ENCODE results near the gene KRTAP22-2. TPM values are rescaled to one million over a fixed set of nuclear protein-coding genes. Genes with fewer than 3 reads are reported as not detected.

KRTAP22-2 gene
- total RNA-seq, 4 donors from 2014 or later, result not detected

DNA sequence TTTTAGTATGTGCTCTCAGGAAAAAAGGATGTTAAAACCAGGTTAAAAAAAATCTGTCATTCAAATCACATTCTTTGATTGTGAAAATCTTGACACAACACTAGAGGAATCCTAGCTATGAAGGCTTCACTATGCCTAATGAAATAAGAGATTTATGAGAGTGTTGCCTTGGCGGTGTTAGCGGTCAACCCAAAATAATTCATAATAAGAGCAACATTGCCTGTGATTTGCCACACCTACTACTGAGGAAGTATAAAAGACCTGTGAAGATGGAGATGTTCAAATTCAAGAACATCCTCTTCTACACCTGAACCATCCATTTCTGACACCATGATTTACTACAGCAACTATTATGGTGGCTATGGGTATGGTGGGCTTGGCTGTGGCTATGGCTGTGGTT lies 25.9 kb upstream of the KRTAP22-2 start, which contains the start of gene KRTAP20-1:
KRTAP20-1 (plus strand) TSS at position 301 of the 400 bp plus-strand sequence; CDS start at position 331, 30 bp downstream.
- Histone ChIP-seq H3K27ac (no peak within 1 kb of the TSS), H3K36me3 (no peaks in the 10 kb centered on the region), H3K4me1 (no peaks in the 10 kb centered on the region), H3K27me3 (no peaks in the 10 kb centered on the region), H3K9me3 (no peaks in the 10 kb centered on the region), H3K4me3 (no peak within 1 kb of the TSS)
- in situ Hi-C loops (cut with MboI; ENCODE audit: low pct_ligation_motif_present in 1 of 4, low pct_unique_long_range_greater_than_20kb in 1 of 4, low sequenced_read_pairs in 3 of 4), result no loop called here
- intact Hi-C loops (cut with DNase I; ENCODE audit: low total_unique reads), result no loop called here
- TF ChIP-seq POLR2A (IDR thresholded peaks at IDR 0.05) (no peak), EP300 (IDR thresholded peaks at IDR 0.05; ENCODE audit: low read depth) (no peak), CTCF (IDR thresholded peaks at IDR 0.05) (no peak), POLR2AphosphoS5 (IDR thresholded peaks at IDR 0.05) (no peak)
- WGBS, 2 donors (ENCODE audit: low coverage in 1 of 2), result 87 to 96% methylated on average over 2 of the region's 2 CpGs
- DNase-seq, result no peak

- Histone ChIP-seq H3K27ac (no peak overlapping the region), H3K36me3 (no peaks in the 10 kb centered on the region), H3K9me3 (no peaks in the 10 kb centered on the region), H3K27me3 (no peaks in the 10 kb centered on the region), H3K4me1 (no peaks in the 10 kb centered on the region), H3K4me3 (no peak overlapping the region)
- in situ Hi-C loops (cut with MboI; ENCODE audit: low pct_ligation_motif_present in 1 of 4, low pct_unique_long_range_greater_than_20kb in 1 of 4, low sequenced_read_pairs in 3 of 4), result no loop called here
- no peak for TF ChIP-seq CTCF (IDR thresholded peaks at IDR 0.05)
- intact Hi-C loops (cut with DNase I; ENCODE audit: low total_unique reads), result no loop called here
- no peak for DNase-seq
These were observed 25.0 kb upstream of the KRTAP22-2 start for GRCh38 chr21:30615199-30615598.

GRCh38 chr21:30613836-30614235 lies 23.6 kb upstream of the KRTAP22-2 start, which contains the start of gene KRTAP6-1:
Gene KRTAP6-1 (minus strand): TSS chr21:30613930. CDS start chr21:30613904, 26 bp downstream.
- TF ChIP-seq POLR2A (IDR thresholded peaks at IDR 0.05) (no peak), CTCF (IDR thresholded peaks at IDR 0.05) (no peak), EP300 (IDR thresholded peaks at IDR 0.05; ENCODE audit: low read depth) (no peak), POLR2AphosphoS5 (IDR thresholded peaks at IDR 0.05) (no peak)
- in situ Hi-C loops (cut with MboI; ENCODE audit: low pct_ligation_motif_present in 1 of 4, low pct_unique_long_range_greater_than_20kb in 1 of 4, low sequenced_read_pairs in 3 of 4) (no loop called here), intact Hi-C loops (cut with DNase I; ENCODE audit: low total_unique reads) (no loop called here)
- Histone ChIP-seq H3K27ac (no peak within 1 kb of the TSS), H3K36me3 (no peaks in the 10 kb centered on the region), H3K9me3 (no peaks in the 10 kb centered on the region), H3K27me3 (no peaks in the 10 kb centered on the region), H3K4me3 (no peak within 1 kb of the TSS), H3K4me1 (no peaks in the 10 kb centered on the region)
- no peak for DNase-seq
- 56% methylated on average over 2 of the region's 2 CpGs; no CpG with 5 or more reads in 1 of the 2 donors for WGBS, 2 donors (ENCODE audit: low coverage in 1 of 2)

DNA sequence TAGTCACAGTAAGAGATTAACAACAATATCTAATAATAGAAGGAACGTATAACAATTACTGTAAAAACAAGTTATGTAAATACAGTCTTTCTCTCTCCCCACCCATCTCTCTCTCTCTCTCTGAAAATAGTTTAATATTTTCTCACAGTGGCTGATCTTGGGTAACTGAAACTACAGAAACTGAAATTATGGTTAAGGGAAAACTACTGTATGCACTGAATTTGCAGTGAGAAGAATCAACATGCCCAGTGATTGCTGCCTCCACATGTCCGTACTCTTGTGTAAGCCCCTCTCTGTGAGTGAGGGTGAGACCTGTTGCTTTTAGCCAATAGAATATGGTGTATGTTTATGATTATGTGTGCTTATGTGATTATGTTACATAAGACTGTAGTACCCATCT lies 21.9 kb upstream of the KRTAP22-2 start:
- TF ChIP-seq CTCF (IDR thresholded peaks at IDR 0.05), result no peak
- H3K27ac ChIP-seq, result no peak overlapping the region
- no peaks in the 10 kb centered on the region for H3K4me1 ChIP-seq
- H3K36me3 ChIP-seq, result no peaks in the 10 kb centered on the region
- in situ Hi-C loops (cut with MboI; ENCODE audit: low pct_ligation_motif_present in 1 of 4, low pct_unique_long_range_greater_than_20kb in 1 of 4, low sequenced_read_pairs in 3 of 4), result no loop called here
- no peak overlapping the region for H3K4me3 ChIP-seq
- DNase-seq, result no peak
- H3K9me3 ChIP-seq, result no peaks in the 10 kb centered on the region
- WGBS, 2 donors (ENCODE audit: low coverage in 1 of 2), result 75 to 82% methylated on average over 2 of the region's 2 CpGs
- H3K27me3 ChIP-seq, result no peaks in the 10 kb centered on the region
- intact Hi-C loops (cut with DNase I; ENCODE audit: low total_unique reads), result no loop called here
